Suprapubic skin (tissue), 3 donors: ENCODE measurements around the gene CNGA3.

Source experiments
- POLR2AphosphoS5 ChIP-seq, 3 donors: sonication (generic); formaldehyde crosslinking; IDR thresholded peaks; one replicate each; pipeline ENCODE4 v1.6.1; 2017; ENCODE audit warnings: antibody characterized with exemption in 3 of 3
- TF ChIP-seq, protein P1 (sequence below), 2 donors: fragments of 200-600 bp in 1 of 2; fragments of 450-650 bp in 1 of 2; sonication (generic) in 1 of 2; IDR thresholded peaks; one replicate each; pipeline ENCODE4 v1.5.1; 2016 to 2019; ENCODE audit warnings: antibody characterized with exemption in 2 of 2, mild to moderate bottlenecking in 1 of 2, moderate library complexity in 1 of 2

DNA sequence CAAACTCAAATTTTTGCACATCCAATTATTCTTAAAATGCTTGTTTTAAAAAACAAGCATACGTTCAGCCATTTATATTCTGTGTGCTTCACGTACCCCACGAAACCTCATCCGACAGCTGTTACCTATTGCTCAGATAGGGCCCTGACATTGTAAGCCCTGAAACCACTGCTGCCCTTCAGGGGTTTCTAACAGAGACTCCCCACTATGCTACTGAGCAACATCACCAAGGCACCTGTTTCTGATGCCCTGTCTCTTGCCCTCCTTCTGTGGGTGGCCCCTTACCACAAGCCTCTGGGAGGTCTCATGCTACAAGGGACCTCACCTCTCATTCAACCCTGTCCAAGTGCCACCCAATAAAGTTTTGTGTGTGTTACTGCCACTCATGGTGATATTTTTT, 18.5 kb upstream of the CNGA3 start:
- TF ChIP-seq, protein P1, sequence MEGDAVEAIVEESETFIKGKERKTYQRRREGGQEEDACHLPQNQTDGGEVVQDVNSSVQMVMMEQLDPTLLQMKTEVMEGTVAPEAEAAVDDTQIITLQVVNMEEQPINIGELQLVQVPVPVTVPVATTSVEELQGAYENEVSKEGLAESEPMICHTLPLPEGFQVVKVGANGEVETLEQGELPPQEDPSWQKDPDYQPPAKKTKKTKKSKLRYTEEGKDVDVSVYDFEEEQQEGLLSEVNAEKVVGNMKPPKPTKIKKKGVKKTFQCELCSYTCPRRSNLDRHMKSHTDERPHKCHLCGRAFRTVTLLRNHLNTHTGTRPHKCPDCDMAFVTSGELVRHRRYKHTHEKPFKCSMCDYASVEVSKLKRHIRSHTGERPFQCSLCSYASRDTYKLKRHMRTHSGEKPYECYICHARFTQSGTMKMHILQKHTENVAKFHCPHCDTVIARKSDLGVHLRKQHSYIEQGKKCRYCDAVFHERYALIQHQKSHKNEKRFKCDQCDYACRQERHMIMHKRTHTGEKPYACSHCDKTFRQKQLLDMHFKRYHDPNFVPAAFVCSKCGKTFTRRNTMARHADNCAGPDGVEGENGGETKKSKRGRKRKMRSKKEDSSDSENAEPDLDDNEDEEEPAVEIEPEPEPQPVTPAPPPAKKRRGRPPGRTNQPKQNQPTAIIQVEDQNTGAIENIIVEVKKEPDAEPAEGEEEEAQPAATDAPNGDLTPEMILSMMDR (IDR thresholded peaks at IDR 0.05): no peak
- TF ChIP-seq POLR2AphosphoS5 (IDR thresholded peaks at IDR 0.05): no peak
